ENCODE data around the gene CCDC146.
"Not testable (repeated sequence)": the region's sequence is repeated elsewhere in the genome, so short reads cannot be mapped to it uniquely, and the experiment has no call there.

DNA sequence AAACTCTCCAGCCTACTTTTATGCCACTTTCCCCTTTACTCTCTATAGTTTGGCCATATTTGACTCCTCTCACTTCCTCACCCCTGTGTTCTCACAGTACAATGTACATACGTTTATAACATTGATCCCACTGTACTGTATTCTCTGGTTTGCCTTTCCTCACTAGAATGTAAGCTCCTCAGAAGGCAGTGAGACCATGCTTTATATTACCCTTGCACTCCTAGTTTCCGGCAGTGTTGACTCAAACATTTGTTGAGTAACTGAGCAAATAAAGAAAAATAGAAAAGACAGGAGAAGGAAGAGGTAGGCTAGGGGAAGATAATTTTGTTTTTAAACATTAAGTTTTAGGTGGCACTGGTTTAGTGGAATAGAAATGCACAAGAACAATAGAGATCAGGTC, 42.2 kb upstream of the CCDC146 start:
- TF ChIP-seq, protein P1, sequence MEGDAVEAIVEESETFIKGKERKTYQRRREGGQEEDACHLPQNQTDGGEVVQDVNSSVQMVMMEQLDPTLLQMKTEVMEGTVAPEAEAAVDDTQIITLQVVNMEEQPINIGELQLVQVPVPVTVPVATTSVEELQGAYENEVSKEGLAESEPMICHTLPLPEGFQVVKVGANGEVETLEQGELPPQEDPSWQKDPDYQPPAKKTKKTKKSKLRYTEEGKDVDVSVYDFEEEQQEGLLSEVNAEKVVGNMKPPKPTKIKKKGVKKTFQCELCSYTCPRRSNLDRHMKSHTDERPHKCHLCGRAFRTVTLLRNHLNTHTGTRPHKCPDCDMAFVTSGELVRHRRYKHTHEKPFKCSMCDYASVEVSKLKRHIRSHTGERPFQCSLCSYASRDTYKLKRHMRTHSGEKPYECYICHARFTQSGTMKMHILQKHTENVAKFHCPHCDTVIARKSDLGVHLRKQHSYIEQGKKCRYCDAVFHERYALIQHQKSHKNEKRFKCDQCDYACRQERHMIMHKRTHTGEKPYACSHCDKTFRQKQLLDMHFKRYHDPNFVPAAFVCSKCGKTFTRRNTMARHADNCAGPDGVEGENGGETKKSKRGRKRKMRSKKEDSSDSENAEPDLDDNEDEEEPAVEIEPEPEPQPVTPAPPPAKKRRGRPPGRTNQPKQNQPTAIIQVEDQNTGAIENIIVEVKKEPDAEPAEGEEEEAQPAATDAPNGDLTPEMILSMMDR (IDR thresholded peaks at IDR 0.05), result not testable (repeated sequence)
- not testable (repeated sequence) for TF ChIP-seq POLR2A (IDR thresholded peaks at IDR 0.05)
